Measurements from ENCODE around the gene OR13J1.

- TF ChIP-seq POLR2AphosphoS5 (IDR thresholded peaks at IDR 0.05; ENCODE audit: low read depth, low read length): no peak
- no peak for TF ChIP-seq POLR2A (IDR thresholded peaks at IDR 0.05; ENCODE audit: low read depth, low read length)
These were observed 35.0 kb upstream of the OR13J1 start for GRCh38 chr9:35905051-35905781.
